DOHH2 (cell line): ENCODE results near the gene MAPKBP1.

Experiments used
- CTCF ChIP-seq: fragments of 200-600 bp; sonication (generic); IDR thresholded peaks from one replicate; pipeline ENCODE4 v1.5.1; 2014; ENCODE audit warnings: antibody characterized with exemption, mild to moderate bottlenecking, low read depth, low read length; ENCODE audit not compliant: poor library complexity, severe bottlenecking
- EZH2phosphoT487 ChIP-seq: fragments of 200-600 bp; sonication (generic); IDR thresholded peaks from 2 replicates; pipeline ENCODE4 v1.6.1; 2017; ENCODE audit warnings: borderline replicate concordance, mild to moderate bottlenecking, antibody characterized with exemption, low read length, moderate library complexity, mixed read lengths

DNA sequence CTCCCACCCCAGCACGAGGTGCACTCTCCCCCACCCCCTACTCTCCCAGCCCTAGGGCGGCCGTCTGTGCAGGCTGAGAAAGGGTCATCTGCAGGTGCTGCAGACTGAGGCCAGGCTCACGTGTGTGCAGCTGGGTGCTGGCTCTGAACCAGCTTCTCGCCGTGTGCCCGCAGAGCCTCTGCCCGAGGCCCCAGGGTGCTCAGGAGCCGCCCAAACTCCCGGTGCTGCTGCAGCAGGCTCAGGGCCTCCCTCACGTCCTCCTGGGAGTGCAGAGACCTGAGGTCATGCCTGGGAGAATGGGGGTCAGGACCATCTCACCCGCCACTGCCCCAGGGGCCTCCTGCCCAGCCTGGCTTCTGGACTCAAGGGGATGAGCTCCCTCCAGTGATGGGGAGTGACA is 102.4 kb downstream of the MAPKBP1 start:
- TF ChIP-seq CTCF (no peak), EZH2phosphoT487 (no peak)
